Mesenchymal stem cell (in vitro differentiated cells and primary cell): ENCODE results near the gene PBX1.

Experiments
- DNase-seq: peaks from one replicate; pipeline ENCODE4 v3.0.0-alpha.2; 2013
- H2AFZ ChIP-seq: one replicate; pipeline ENCODE4 v1.6.1; 2013; ENCODE audit warnings: low read depth, mild to moderate bottlenecking, control low read depth, inconsistent platforms, low read length, moderate library complexity
- H2AK5ac ChIP-seq: 2 replicates; pipeline ENCODE4 v1.6.1; 2013; ENCODE audit warnings: low read length, moderate library complexity, mild to moderate bottlenecking, inconsistent platforms; ENCODE audit not compliant: severe bottlenecking
- H2BK120ac ChIP-seq: one replicate; pipeline ENCODE4 v1.6.1; 2013; ENCODE audit warnings: low read depth, mild to moderate bottlenecking, inconsistent platforms, low read length, moderate library complexity
- H2BK12ac ChIP-seq, 2 experiments: one replicate each; pipeline ENCODE4 v1.6.1; 2013; ENCODE audit warnings: inconsistent platforms in 2 of 2, low read length in 2 of 2, mild to moderate bottlenecking in 2 of 2, moderate library complexity in 2 of 2, control low read depth in 1 of 2
- H2BK15ac ChIP-seq: one replicate; pipeline ENCODE4 v1.6.1; 2013; ENCODE audit warnings: mild to moderate bottlenecking, low read depth, inconsistent platforms; ENCODE audit not compliant: poor library complexity, severe bottlenecking
- H2BK5ac ChIP-seq: 2 replicates; pipeline ENCODE4 v1.6.1; 2013; ENCODE audit warnings: low read depth, mild to moderate bottlenecking, low read length, control low read depth, inconsistent platforms; ENCODE audit not compliant: poor library complexity, severe bottlenecking
- H3K14ac ChIP-seq, 2 experiments: one replicate each; pipeline ENCODE4 v1.6.1; 2013; ENCODE audit warnings: inconsistent platforms in 2 of 2, low read length in 2 of 2, control low read depth in 1 of 2, mild to moderate bottlenecking in 1 of 2, moderate library complexity in 1 of 2
- H3K18ac ChIP-seq, 2 experiments: one replicate each; pipeline ENCODE4 v1.6.1; 2013; ENCODE audit warnings: inconsistent platforms in 2 of 2, low read length in 2 of 2, control low read depth in 1 of 2, low read depth in 1 of 2, mild to moderate bottlenecking in 1 of 2
- H3K23ac ChIP-seq, 2 experiments: one replicate each; pipeline ENCODE4 v1.6.1; 2013; ENCODE audit warnings: inconsistent platforms in 2 of 2, low read length in 2 of 2, mild to moderate bottlenecking in 2 of 2, moderate library complexity in 2 of 2, control low read depth in 1 of 2
- H3K27ac ChIP-seq: 2 replicates; pipeline ENCODE4 v1.5.1; 2013; ENCODE audit warnings: mild to moderate bottlenecking, moderate library complexity, low read length, control low read depth, inconsistent platforms; ENCODE audit not compliant: poor library complexity, severe bottlenecking
- H3K27me3 ChIP-seq, 2 experiments: 2 replicates each; pipeline versions ENCODE4 v1.6.1 to v1.7.0; 2013; ENCODE audit warnings: low read length in 2 of 2, mild to moderate bottlenecking in 2 of 2, moderate library complexity in 2 of 2, control low read depth in 1 of 2, inconsistent platforms in 1 of 2; ENCODE audit not compliant: control insufficient read depth in 1 of 2, insufficient read depth in 1 of 2
- H3K36me3 ChIP-seq, 2 experiments: 2 replicates each; pipeline versions ENCODE4 v1.6.1 to v1.7.0; 2013; ENCODE audit warnings: low read length in 2 of 2, control low read depth in 1 of 2, inconsistent platforms in 1 of 2, low read depth in 1 of 2, mild to moderate bottlenecking in 1 of 2; ENCODE audit not compliant: insufficient read depth in 2 of 2, control insufficient read depth in 1 of 2
- H3K4ac ChIP-seq, 2 experiments: one replicate each; pipeline ENCODE4 v1.6.1; 2013; ENCODE audit warnings: inconsistent platforms in 2 of 2, low read length in 2 of 2, mild to moderate bottlenecking in 2 of 2, moderate library complexity in 2 of 2, control low read depth in 1 of 2, low read depth in 1 of 2
- H3K4me1 ChIP-seq: 2 replicates; pipeline ENCODE4 v1.6.1; 2013; ENCODE audit warnings: low read depth, low read length, control low read depth; ENCODE audit not compliant: control insufficient read depth, insufficient read depth
- H3K4me2 ChIP-seq: 2 replicates; pipeline ENCODE4 v1.6.1; 2013; ENCODE audit warnings: low read length, mild to moderate bottlenecking, inconsistent platforms; ENCODE audit not compliant: poor library complexity, severe bottlenecking
- H3K4me3 ChIP-seq, 2 experiments: 2 replicates each; pipeline versions ENCODE4 v1.5.1 to v1.7.0; 2013; ENCODE audit warnings: low read length in 2 of 2, mild to moderate bottlenecking in 2 of 2, control low read depth in 1 of 2, low read depth in 1 of 2; ENCODE audit not compliant: insufficient read depth in 1 of 2
- H3K79me1 ChIP-seq: replicated peaks from 2 replicates; pipeline ENCODE4 v1.6.1; 2013; ENCODE audit warnings: mild to moderate bottlenecking, control low read depth, low read length, inconsistent platforms; ENCODE audit not compliant: poor library complexity, severe bottlenecking
- H3K9ac ChIP-seq: 2 replicates; pipeline ENCODE4 v1.7.0; 2013; ENCODE audit warnings: mild to moderate bottlenecking, low read length, moderate library complexity
- H3K9me3 ChIP-seq: 2 replicates; pipeline ENCODE4 v1.7.0; 2013; ENCODE audit warnings: mild to moderate bottlenecking, low read length; ENCODE audit not compliant: control insufficient read depth
- H4K8ac ChIP-seq: one replicate; pipeline ENCODE4 v1.6.1; 2013; ENCODE audit warnings: inconsistent platforms, mild to moderate bottlenecking, low read length, moderate library complexity
- H4K91ac ChIP-seq: one replicate; pipeline ENCODE4 v1.6.1; 2013; ENCODE audit warnings: mild to moderate bottlenecking, low read length, inconsistent platforms
- WGBS: methylation state at CpG from one replicate; pipeline ENCODE4 v1.1.7; 2013; ENCODE audit warnings: mixed read lengths; 5-methylcytosine and 5-hydroxymethylcytosine counted together

The PBX1 gene

DNA sequence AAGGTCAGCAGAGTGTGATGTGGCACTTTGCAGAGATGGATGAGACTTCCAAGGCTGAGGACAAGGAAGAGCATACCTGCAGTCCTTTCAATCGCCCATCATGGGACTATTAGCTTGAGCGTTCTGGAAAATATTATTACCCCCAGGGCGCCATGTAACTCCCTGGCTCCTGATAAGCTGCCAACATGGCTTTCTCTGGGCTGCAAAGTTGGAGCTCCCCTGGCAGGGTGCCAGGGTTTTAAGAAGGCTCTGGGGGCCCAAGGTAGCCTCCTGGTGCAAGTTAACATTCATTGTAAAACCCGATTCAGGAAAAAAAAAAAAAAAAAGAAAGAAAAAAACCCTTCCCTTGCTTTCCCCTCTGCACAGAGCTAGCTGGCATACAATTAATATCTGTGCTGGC, 196.7 kb downstream of the PBX1 start:
- Histone ChIP-seq H2AFZ (no peak overlapping the region), H3K4me2 (no peak overlapping the region), H3K18ac (no peak overlapping the region), H3K27me3 (no peaks in the 10 kb centered on the region), H3K4ac (no peak overlapping the region), H3K4me1 (no peaks in the 10 kb centered on the region), H3K9me3 (peaks cover 6% of the 10 kb centered on the region), H3K9ac (no peak overlapping the region), H2BK5ac (no peak overlapping the region), H4K91ac (no peak overlapping the region), H2BK15ac (no peak overlapping the region), H4K8ac (no peak overlapping the region), H3K14ac (no peak overlapping the region), H2BK12ac (no peak overlapping the region), H3K4me3 (no peak overlapping the region), H3K23ac (no peak overlapping the region), H3K79me1 (peaks cover 6% of the 10 kb centered on the region), H3K36me3 (no peaks in the 10 kb centered on the region), H3K27ac (no peak overlapping the region), H2BK120ac (no peak overlapping the region), H2AK5ac (no peak overlapping the region)
- DNase-seq = no peak
- WGBS = 96% methylated on average over 4 of the region's 4 CpGs

DNA sequence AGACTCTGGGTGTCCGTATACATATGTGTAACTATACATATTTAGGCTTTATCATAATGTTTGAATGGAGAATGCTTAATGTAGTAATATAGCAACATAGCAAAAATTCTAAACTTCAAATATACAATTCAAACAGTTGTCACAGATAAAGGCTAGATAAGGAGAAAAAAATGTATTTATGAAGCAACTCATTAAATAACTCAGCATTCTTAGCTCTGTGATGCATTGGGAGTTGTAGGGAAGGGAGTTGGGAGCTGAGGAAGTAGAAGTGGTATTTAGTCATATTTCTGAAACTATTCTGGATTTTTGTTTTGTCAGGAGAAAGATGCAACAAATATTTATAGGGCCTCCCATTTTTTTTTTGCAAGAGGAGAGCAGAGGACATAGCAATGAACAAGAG, 197.8 kb downstream of the PBX1 start:
- Histone ChIP-seq H3K23ac (no peak overlapping the region), H3K4me2 (no peak overlapping the region), H3K79me1 (peaks cover 6% of the 10 kb centered on the region), H3K4me1 (no peaks in the 10 kb centered on the region), H2AK5ac (no peak overlapping the region), H2AFZ (no peak overlapping the region), H2BK12ac (no peak overlapping the region), H2BK15ac (no peak overlapping the region), H3K27me3 (no peaks in the 10 kb centered on the region), H3K4ac (no peak overlapping the region), H3K18ac (no peak overlapping the region), H3K4me3 (no peak overlapping the region), H3K9ac (no peak overlapping the region), H3K9me3 (peaks cover 6% of the 10 kb centered on the region), H3K27ac (no peak overlapping the region), H4K8ac (no peak overlapping the region), H3K36me3 (no peaks in the 10 kb centered on the region), H2BK5ac (no peak overlapping the region), H2BK120ac (no peak overlapping the region), H3K14ac (no peak overlapping the region), H4K91ac (no peak overlapping the region)
- DNase-seq = no peak
- WGBS = no CpG with 5 or more reads among the region's 1 CpG

DNA sequence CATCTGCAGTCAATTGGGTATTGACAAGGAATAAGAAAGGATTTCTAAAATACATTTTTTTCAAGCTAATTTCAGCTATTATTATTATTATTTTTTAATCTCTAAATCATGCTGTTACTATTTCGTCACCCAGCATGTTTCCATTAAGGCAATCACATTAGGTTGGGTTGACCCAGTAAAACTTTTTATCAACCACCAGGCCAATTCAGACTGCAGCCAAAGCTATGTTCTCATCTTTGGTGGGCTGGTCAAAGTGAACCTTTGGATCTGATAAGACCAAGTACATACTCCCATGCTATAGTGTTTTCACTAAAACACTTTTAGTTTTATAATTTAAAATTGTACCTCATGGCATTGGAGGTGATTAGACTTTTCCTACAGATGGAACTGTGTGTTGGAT, 198.6 kb downstream of the PBX1 start:
- no peak overlapping the region for H3K14ac ChIP-seq
- H3K4me3 ChIP-seq = no peak overlapping the region
- WGBS = 100% methylated on average over 1 of the region's 1 CpG
- H2BK120ac ChIP-seq = no peak overlapping the region
- H3K23ac ChIP-seq = no peak overlapping the region
- H3K36me3 ChIP-seq = no peaks in the 10 kb centered on the region
- no peak overlapping the region for H3K9ac ChIP-seq
- no peaks in the 10 kb centered on the region for H3K4me1 ChIP-seq
- no peak overlapping the region for H2BK5ac ChIP-seq
- no peak overlapping the region for H2BK12ac ChIP-seq
- no peak overlapping the region for H3K27ac ChIP-seq
- H2AK5ac ChIP-seq = no peak overlapping the region
- no peak overlapping the region for H3K4me2 ChIP-seq
- no peaks in the 10 kb centered on the region for H3K27me3 ChIP-seq
- H3K79me1 ChIP-seq = peaks cover 6% of the 10 kb centered on the region
- no peak overlapping the region for H2BK15ac ChIP-seq
- H3K18ac ChIP-seq = no peak overlapping the region
- H4K8ac ChIP-seq = no peak overlapping the region
- DNase-seq = no peak
- H3K4ac ChIP-seq = no peak overlapping the region
- H3K9me3 ChIP-seq = peaks cover 6% of the 10 kb centered on the region
- H2AFZ ChIP-seq = no peak overlapping the region
- H4K91ac ChIP-seq = no peak overlapping the region

DNA sequence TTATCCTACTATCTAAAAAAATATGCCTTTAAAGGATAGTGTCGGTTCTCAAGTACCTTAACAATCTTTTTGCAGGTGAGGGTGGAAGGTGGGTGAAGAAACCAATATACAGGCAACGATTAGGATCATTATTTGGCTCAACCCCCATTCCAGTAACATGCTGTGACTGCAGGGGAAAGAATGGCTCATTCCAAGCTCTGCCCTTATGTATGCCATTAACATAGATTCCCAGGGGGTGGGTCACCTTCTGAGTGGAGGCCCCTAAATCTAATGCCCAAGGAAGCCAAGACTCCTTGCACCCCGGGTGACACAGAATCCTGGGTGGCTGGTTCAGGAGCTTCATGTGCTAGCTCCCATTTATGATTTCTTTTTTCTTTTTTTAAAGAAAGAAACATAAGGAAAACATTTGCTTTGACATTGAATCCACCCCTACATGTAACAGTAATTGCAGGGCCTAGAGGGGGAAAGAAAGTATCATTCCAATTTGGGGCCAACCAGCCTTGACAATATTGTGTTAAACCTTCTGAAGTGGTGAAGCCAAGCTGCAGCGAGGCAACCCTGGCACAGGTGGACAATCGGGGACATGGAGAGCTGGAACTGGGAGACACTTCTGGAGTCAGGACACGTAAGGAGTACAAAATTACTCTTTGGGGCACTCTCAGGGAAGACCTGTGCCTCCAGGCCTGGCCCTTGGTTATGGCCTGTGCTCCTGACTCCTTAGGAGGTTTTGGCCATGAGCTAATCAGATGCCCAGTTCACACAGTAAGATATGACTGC, 200.3 kb downstream of the PBX1 start:
- no peak overlapping the region for H2BK12ac ChIP-seq

More for the DNA sequence above, 200.3 kb downstream of the PBX1 start:
- H3K4me2 ChIP-seq = no peak overlapping the region
- H3K23ac ChIP-seq = no peak overlapping the region
- H3K4me3 ChIP-seq = no peak overlapping the region
- no peak overlapping the region for H2BK5ac ChIP-seq
- H3K4ac ChIP-seq = no peak overlapping the region
- no peak overlapping the region for H4K91ac ChIP-seq
- H3K27me3 ChIP-seq = no peaks in the 10 kb centered on the region
- peaks cover 6% of the 10 kb centered on the region for H3K9me3 ChIP-seq
- H2AK5ac ChIP-seq = no peak overlapping the region
- no peak for DNase-seq
- no peak overlapping the region for H3K27ac ChIP-seq
- no peak overlapping the region for H3K18ac ChIP-seq
- no peak overlapping the region for H2BK15ac ChIP-seq
- no peak overlapping the region for H3K14ac ChIP-seq
- H2AFZ ChIP-seq = no peak overlapping the region
- WGBS = 100% methylated on average over 5 of the region's 6 CpGs
- no peak overlapping the region for H2BK120ac ChIP-seq
- H4K8ac ChIP-seq = no peak overlapping the region
- no peaks in the 10 kb centered on the region for H3K4me1 ChIP-seq
- H3K9ac ChIP-seq = no peak overlapping the region
- H3K79me1 ChIP-seq = no peaks in the 10 kb centered on the region
- no peaks in the 10 kb centered on the region for H3K36me3 ChIP-seq
